ENCODE results near the gene IGSF6. TPM values are rescaled to one million over a fixed set of nuclear protein-coding genes. Genes with fewer than 3 reads are reported as not detected.

The IGSF6 gene, protein sequence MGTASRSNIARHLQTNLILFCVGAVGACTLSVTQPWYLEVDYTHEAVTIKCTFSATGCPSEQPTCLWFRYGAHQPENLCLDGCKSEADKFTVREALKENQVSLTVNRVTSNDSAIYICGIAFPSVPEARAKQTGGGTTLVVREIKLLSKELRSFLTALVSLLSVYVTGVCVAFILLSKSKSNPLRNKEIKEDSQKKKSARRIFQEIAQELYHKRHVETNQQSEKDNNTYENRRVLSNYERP
- total RNA-seq = not detected in 2 replicates

DNA sequence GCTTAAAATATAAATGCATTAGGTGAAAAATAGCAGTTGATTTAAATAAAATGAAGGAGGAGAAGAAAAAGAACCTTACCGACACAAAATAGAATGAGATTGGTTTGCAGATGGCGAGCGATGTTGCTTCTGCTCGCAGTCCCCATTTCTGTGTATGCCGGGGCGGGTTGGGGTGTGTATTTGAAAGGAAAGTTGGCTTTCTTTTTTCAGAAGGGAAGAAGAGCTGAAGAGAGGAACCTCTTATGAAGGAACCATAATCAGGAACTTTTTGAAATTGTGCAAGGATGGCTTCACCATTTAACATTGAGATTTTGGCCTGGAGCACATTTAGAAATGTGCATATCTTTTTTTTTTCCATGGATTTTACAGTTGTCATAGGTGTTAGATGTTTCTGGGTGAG, at the start of gene IGSF6:
Gene IGSF6, minus strand, starts transcription at position 156 of the 400 bp plus-strand sequence. Its CDS starts 10 bp downstream, at position 146.

GRCh38 chr16:21663889-21664647, 11.7 kb upstream of the IGSF6 start, which contains the start of gene OTOA:
TSS of gene OTOA (plus strand) at chr16:21663968. CDS start at chr16:21678515, 14,547 bp downstream.

GRCh38 chr16:21599122-21600030, 53.0 kb downstream of the IGSF6 start, which contains the start of gene METTL9:
TSS of gene METTL9 (plus strand) at chr16:21599577. CDS start at chr16:21599734, 157 bp downstream.

Other genes starting within 250 kb of the IGSF6 start
- gene METTL9, start 53.0 kb downstream of the IGSF6 start, total RNA-seq = 154 and 166 TPM in 2 replicates
- under 0.01 and 0.17 TPM in 2 replicates for gene OTOA, start 11.4 kb upstream of the IGSF6 start, total RNA-seq
- 3.3 and 3.7 TPM in 2 replicates for gene NPIPB4, start 205.1 kb upstream of the IGSF6 start, total RNA-seq

Data from bronchus fibroblast of lung (primary cell).